Fibroblast of pulmonary artery (primary cell): ENCODE data around the gene RIN3.

Source experiments
- DNase-seq: peaks from one replicate; pipeline ENCODE4 v3.0.0-alpha.2; 2010; ENCODE audit warnings: low read depth
- H3K4me3 ChIP-seq: replicated peaks from 2 replicates; pipeline ENCODE4 v1.5.1; 2011; ENCODE audit warnings: low read depth, mild to moderate bottlenecking, control low read depth, low read length, moderate library complexity
- CTCF ChIP-seq: IDR thresholded peaks from 2 replicates; pipeline ENCODE4 v1.5.1; 2011; ENCODE audit warnings: mild to moderate bottlenecking, control low read depth, low read length, inconsistent platforms; ENCODE audit errors: missing control alignments

Gene RIN3

GRCh38 chr14:92515546-92516343, 2.2 kb downstream of the RIN3 start:
- no peak for DNase-seq
- no peak for TF ChIP-seq CTCF
- H3K4me3 ChIP-seq, result no peak overlapping the region

- DNase-seq, result no peak
- H3K4me3 ChIP-seq, result no peak overlapping the region
- TF ChIP-seq CTCF, result no peak
Observed at GRCh38 chr14:92516344-92516965, 2.9 kb downstream of the RIN3 start.

- no peak overlapping the region for H3K4me3 ChIP-seq
- TF ChIP-seq CTCF, result no peak
- no peak for DNase-seq
Observed at GRCh38 chr14:92516966-92517506, 3.5 kb downstream of the RIN3 start.

- no peak for TF ChIP-seq CTCF
- DNase-seq, result no peak
- H3K4me3 ChIP-seq, result no peak overlapping the region
Observed at GRCh38 chr14:92517761-92518160, 4.2 kb downstream of the RIN3 start.

GRCh38 chr14:92519246-92520101, 5.9 kb downstream of the RIN3 start:
- no peak for DNase-seq
- H3K4me3 ChIP-seq, result no peak overlapping the region
- no peak for TF ChIP-seq CTCF

- TF ChIP-seq CTCF, result no peak
- no peak overlapping the region for H3K4me3 ChIP-seq
Observed at GRCh38 chr14:92520102-92521057, 6.8 kb downstream of the RIN3 start.

More at GRCh38 chr14:92520102-92521057, 6.8 kb downstream of the RIN3 start:
- no peak for DNase-seq
